HTERT RPE-1 (cell line): ENCODE data around the gene TMEM190.

Experiments used
- in situ Hi-C: fragments of 300-500 bp; cut with MboI; formaldehyde crosslinking; loops from 4 replicates; pipeline ENCODE4 v1.14.3; 2020; ENCODE audit warnings: low sequenced_read_pairs

The TMEM190 gene

DNA sequence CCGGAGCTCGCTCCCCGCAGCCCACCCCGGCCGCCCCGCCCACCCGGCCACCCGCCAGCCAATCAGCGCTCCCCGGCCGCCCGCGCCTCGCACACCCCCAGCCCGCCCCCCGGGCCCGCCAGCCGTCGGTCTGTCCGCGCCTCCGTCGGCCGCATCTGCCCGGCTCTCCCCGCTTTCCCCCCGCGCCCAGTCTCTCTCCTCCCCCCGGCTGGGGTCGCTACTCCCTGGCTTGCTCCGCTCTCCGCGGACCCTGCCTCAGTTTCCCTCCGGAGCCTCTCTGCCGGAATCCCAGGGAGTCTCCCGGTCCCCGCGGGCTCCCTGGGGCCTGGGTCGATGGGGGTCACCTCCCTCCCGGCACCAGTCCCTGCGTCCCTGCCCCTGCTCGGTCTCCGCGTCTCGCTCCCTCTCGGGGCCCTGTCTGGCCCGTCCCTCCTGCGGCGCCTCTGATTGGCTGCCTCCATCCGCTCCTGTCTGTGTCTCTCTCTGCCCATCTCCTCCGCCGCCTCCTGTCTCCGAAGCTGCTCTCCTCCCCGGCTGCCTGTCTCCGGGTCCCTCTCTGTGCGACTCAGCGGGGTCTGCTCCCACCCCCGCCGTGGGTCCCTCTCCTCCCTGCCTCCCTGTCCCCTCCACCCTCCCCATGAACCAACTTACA, 6.8 kb upstream of the TMEM190 start:
- in situ Hi-C loops, result no loop called here

DNA sequence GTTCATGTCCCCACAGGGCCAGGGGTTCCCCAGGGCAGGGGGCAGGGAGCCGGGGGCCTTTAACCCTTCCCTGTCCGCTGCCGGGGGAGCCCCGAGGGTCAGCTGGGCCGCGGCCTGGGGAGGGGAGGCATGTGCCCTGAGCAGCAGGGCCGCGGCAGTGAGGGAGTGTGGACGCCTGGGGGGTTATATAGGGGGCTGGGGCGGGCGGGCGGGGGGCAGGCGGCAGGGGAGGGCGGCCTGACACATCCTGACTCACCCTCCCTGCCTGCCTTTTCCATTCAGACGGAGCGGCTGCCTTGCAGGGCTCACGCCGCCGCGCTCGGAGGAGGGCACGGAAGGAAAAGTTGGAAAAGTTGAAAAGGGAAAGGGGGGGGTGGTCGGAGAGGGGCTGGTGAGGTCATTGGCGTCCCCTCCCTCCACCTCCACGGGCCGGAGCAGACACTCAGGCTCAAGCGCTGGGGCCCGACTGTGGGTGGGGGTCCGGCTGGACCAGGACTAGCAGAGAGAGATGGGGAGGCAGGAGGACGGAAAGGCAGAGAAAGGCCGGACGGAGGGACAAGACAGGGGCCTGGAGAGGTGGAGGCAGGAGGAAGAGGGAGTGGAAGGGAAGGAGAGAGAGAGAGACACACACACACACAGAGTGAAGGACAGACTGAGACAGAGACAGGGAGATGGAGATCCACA, 6.2 kb upstream of the TMEM190 start, which contains the start of gene IL11:
Gene IL11 (minus strand): TSS at position 159 of the 684 bp plus-strand sequence. CDS start 153 bp downstream, at position 6.
- in situ Hi-C loops, result no loop called here

DNA sequence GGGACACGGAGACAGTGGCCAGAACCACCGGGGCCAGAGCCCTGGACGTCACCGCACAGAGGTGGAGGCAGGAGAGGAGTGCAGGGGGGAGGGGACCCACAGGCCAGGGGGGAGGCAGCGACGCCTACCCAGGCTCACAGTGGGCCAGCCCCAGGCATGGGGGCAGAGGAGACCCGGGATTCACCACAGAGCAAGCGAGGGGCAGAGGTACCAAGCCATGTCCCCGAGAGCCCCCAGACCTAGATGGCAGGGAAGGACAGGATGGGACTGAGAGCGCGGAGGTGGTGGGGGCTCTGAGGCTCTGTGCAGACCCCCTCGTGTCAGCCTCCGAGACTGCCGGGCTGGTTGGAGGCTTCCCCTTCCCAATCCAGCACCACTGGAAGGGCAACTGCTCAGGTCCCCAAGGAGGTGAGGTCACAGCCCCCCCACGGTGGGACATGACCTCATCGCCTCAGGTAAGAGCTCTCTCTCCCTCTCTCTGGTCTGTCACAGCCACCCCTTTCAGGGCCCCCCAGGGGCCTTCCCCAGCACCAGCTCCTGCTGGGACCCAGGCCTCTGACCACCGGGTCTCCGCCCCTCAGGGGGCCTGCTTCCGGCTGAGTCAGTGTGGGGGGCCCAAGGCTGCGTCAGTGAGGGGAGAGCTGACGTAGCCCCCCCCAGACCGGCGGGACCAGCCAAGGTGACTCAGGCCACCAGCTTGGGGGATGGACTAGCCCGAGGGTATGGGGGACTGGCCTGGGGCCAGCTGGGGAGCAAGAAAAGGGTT, 4.1 kb upstream of the TMEM190 start:
- in situ Hi-C loops, result no loop called here

DNA sequence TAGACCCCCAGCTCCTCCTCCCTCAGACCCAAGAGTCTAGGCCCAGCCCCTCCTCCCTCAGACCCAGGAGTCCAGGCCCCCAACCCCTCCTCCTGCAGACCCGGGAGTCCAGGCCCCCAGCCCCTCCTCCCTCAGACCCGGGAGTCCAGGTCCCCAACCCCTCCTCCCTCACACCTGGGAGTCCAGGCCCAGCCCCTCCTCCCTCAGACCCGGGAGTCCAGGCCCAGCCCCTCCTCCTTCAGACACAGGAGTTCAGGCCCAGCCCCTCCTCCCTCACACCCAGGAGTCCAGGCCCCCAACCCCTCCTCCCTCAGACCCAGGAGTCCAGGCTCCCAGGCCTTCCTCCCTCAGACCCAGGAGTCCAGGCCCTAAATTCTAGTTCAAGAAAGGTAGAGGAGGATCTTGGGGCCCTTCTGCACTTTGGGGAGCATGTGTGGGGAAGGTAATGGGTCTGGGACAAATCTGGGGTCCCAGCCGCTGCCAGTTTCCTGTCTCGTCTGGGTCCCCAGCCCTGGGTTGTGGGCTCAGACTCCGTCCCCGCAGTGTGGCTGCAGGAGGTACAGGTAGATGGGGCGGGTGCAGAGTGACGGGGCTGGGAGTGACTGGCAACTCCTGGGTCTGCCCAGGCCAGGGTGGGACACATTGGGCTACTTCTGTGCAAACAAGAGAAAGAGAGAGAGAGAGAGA, 3.2 kb upstream of the TMEM190 start:
- in situ Hi-C loops, result no loop called here

DNA sequence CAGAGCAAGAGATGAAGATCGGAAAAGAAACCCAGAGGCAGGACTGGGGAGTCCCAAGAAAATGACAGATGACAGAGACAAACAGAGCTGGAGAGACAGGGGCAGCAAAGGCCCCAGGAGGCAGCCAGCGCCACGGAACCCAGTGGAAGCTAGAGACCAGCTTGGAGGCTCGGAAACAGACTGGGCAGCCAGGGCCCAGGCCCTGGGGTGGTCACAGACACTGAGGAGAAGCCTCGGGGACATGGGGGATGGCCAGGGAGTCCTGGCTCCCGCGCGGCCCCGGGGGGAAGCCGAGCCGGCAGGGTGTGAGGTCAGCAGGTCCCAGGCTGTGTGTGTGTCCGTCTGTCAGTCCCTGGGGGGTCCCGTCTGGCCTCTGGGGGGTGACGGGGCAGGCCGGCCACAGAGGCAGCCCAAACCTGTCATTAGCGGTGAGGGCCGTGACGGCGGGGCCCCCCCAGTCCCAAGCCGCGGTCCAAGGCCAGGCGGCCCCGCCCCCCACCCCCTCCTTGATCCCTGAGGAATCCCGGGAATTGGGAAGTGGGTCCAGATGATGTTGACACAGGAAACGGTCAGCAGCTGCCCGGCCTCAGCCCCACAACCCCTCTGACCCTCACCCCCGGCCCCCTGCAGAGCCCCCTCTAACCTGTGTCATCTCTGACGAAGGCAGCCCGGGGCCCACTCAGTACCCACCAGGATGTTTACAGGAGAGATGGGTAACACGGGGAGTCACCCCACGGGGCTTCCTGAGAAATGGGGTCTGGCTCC, 2.5 kb upstream of the TMEM190 start:
- in situ Hi-C loops, result no loop called here

DNA sequence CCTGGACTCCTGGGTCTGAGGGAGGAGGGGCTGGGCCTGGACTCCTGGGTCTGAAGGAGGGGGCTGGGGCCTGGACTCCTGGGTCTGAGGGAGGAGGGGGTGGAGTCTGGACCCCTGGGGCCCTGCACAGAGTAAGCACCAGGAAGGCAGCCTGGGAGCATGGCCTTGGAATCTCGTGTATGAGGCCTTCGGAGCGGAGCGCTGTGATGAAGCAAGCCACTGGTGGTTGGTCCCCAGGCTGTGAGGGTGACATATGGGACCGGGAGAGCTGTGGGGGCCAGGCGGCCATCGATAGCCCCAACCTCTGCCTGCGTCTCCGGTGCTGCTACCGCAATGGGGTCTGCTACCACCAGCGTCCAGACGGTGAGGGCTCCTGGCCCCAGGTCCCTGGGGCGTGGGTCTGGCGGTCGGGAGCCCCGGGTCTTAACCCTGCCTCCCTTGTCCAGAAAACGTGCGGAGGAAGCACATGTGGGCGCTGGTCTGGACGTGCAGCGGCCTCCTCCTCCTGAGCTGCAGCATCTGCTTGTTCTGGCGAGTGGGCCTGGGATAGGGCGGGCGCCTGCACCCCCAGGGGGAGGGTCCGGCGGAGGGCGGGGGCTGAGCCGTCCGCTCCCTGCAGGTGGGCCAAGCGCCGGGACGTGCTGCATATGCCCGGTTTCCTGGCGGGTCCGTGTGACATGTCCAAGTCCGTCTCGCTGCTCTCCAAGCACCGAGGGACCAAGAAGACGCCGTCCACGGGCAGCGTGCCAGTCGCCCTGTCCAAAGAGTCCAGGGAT, 918 bp downstream of the TMEM190 start:
- in situ Hi-C loops, result no loop called here

DNA sequence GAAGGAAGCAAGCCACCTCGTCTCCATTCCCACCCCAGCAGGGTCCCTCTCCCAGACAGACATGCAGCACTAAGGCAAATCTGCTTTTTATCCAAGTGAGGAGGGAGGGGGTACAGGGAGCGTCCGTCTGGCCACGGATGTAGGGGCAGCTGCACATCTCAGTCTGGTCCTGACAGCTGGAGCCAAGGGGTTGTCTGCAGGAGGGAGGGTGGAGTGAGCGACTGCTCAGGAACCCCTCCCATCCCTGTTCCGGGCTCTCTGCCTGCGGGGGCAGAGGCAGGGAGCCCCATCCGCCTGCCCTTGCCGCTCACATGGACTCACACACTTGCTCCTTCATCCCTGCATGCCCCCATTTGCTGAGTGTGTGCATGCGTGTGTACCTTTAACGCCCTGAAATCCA, 2.5 kb downstream of the TMEM190 start:
- in situ Hi-C loops, result no loop called here

DNA sequence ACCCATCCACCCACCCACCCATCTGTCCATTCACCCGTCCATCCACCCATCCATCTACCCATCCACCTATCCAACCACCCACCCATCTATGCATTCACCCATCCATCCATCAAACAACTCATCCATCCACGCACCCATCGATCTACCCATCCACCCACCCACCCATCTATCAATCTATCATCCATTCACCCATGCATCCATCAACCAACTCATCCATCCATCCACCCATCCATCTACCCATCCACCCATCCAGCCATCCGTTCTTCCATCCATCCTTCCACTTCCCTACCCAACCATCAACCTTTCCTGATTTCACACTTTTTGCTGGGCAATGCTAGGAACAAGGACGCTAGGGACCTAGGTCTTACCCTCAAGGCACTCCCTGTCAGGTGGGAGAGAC, 5.4 kb downstream of the TMEM190 start:
- in situ Hi-C loops, result no loop called here

DNA sequence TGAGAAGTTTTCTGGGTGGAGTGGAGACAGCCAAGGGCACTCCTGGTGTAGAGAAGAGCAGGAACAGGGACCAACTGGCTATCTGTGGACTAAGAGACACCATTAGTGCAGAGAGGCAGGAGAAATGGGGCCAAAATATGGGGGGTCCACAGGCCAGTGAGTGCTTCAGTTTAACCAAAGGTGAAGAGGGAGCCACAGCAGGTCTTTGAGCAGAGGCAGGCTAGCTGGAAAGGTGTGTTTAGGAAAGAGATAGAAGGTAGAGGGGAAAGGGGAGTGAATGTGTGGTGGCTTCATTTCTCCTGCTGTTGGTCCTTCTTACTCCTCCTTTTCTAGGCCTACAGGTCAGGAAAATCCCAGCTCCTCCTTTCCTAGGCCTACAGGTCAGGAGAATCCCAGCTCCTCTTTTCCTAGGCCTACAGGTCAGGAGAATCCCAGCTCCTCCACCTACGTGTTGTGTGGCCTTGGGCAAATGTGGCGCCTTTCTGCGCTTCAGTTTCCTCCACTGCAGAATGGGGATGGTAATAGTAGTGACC, 6.0 kb downstream of the TMEM190 start:
- in situ Hi-C loops, result no loop called here

DNA sequence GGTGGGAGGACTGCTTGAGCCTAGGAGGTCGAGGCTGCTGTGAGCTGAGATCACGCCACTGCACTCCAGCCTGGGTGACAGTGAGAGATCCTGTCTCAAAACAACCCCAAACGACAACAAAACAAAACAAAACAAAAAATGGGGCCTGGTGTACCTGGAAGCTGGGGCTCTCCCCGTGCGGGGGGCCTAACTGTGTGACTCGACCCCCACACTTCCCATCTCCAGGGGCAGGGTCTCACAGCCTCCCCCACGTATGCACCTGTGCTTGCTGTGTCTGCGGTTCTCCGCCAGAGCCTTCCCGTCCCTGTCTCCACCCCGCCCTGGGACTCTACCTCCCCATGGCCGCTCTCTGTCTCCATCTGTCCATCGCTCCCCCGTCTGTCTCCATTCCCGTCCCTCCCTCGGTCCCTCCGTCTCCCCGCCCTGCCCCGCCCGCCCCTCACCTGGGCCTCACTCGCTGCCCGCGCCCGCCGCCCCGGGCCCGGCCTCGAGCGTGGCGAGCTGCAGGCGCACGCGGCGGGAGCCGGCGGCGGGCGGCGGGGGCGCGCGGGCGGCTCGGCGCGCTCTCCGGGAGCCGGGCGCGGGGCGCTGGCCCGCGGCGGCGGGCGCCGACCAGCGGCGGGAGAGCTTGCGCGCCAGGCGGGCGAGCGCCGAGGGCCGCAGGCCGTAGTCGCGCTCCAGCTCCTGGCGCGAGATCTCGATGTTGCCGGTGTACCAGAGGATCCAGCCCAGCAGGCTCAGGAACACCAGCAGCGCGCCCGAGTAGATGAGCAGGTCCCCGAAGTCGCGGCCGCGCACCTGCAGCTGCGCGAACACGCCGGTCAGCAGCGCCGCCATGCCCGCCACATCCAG, 6.9 kb downstream of the TMEM190 start:
- in situ Hi-C loops, result no loop called here

DNA sequence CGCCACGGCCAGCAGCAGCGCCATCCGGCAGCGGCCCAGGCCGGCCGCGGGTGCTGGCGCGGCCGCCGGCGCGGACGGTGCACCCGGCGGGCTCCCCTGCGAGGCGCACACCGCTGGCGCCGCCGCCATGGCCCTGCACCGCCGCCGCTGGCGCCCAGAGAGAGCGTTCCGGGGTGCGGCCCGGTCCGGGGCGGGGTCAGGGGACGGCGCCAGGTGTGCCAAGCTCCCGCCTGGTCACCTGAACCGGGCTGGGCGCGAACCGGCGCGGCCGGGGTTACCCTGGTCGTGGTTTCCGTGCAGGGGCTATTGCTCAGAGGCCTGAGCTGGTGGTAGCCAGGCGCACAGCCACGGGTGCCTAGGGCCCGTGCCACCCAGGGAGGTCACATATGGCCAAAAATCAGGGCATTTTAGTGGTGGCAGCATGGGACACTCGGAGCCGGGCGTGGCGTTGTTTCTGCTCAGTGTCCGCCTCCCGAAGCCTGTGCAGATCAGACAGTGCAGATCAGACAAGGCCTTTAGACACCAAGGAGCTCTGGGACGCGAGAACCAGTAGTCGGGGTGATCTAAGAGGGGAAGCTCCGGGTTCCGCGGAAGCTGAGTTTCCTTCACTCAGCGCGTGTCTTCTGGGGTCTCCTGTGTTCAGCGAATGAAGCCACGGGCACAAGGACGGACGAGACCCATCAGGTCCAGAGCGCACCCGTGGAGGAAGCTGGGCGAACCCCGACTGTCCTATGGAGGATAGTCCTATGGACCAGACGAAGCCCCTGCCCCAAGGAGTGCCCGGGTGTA, 7.7 kb downstream of the TMEM190 start, which contains the start of gene TMEM238:
Gene TMEM238 (minus strand): TSS at position 162 of the 789 bp plus-strand sequence. CDS start 33 bp downstream, at position 129.
- in situ Hi-C loops, result no loop called here

DNA sequence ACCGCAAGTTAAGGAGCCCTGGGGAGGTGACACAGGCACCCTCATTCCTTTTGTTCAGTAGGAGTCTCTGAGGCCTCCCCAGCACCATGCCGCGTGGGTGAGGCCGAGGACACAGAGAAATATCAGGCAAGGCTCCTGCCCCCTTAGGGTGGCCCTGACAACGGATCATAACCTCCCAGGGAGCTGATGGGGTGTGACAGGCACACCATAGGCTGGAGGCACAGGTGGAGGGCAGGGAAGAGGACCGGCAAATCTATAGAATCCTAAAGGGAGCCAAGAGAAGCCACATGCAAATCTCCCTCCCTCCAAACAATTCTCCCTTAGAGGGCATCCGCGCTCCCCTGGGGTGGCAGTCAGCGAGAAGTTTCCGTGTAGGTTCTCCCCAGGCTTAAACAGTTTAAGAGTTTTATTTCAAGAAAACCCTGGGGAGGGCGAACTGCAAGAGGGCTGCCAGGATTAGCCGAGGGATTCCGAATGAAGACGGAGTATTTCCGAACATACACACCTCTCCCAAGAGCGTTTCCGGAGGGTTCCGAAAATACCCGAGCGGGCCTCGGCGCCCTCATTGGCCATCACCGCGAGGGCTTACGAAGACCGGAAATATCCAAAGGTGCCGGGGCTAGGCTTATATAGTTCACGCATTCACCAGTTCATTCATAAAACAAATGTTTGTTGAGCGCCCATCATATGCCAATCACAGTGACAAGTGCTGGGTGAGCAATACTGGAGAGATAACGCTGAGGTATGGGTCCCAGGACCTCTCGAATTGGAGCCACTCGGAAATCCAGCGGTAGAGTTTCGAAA, 8.5 kb downstream of the TMEM190 start:
- in situ Hi-C loops, result no loop called here

DNA sequence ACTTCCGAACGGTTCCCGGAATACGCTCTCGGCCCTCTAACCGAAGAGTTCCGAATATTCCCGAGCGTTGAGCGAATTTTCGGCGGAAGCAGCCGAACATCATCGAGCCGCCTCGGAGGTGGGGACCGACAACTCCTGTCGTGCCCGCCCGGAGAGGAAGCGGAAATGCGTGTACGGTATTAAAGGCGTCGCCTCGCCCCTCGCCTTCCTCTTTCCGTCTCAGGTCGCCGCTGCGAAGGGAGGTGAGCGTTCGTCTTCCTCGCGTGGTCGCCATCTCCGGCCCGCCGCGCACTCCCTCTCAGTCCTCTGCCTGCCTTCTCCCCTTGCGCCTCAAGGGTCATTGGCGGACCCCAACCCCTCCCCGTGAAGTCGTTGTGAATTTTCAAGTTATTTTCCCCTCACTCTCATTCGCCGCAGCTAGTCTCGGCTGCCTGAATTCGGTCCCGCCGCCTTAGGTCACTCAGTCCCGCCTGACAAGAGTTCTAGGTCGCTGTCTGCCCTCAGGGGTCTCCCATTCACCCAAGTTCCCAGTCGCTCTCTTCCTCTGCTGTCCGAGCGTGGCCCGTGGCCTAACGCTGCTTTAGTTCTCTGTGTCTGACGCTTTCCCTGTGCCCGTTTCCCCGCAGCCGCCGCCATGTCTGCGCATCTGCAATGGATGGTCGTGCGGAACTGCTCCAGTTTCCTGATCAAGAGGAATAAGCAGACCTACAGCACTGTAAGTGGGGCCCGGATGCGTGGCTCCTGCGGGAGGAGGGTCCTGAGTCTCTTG, 9.3 kb downstream of the TMEM190 start, which contains the start of gene RPL28:
Gene RPL28 (plus strand): TSS at position 209 of the 769 bp plus-strand sequence. CDS start 426 bp downstream, at position 635.
- in situ Hi-C loops, result no loop called here

DNA sequence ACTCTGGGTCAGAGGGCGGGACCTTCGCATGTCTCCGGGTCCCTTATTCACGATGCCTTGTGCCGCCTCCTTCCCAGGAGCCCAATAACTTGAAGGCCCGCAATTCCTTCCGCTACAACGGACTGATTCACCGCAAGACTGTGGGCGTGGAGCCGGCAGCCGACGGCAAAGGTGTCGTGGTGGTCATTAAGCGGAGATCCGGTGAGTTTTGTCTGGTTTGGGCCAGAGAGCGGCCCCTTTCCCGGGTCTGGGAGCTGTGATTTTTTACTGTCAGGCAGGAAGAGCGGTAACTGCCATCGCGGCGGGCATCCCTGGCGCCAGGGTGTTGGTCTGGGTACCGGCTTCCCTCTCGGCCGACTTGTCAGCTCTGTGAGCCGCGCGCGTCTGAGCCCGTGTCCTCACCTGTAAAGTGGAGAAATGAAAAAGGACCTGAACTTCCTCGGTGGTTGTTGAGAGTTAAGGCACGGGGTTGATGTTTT, 9.9 kb downstream of the TMEM190 start:
- in situ Hi-C loops, result no loop called here

DNA sequence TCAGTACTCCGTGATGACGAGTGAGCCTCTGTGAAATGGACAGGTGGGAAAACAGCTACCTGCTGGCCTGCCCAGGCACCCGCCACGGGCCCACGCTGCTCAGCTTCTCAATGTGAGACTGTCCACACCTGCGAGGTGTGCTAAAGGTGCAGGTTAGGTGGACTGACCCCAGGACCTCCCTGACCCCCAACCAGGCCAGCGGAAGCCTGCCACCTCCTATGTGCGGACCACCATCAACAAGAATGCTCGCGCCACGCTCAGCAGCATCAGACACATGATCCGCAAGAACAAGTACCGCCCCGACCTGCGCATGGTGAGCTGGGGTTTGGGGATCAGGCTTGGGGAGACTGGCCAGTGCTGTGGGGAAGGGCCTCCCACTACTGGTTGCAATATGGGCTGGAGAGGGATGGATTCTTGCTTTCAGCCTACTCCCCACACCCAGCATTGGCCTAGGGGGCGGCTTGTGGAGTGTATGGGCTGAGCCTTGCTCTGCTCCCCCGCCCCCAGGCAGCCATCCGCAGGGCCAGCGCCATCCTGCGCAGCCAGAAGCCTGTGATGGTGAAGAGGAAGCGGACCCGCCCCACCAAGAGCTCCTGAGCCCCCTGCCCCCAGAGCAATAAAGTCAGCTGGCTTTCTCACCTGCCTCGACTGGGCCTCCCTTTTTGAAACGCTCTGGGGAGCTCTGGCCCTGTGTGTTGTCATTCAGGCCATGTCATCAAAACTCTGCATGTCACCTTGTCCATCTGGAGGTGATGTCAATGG, 11.3 kb downstream of the TMEM190 start:
- in situ Hi-C loops, result no loop called here
